HCT116 (cell line): ENCODE measurements around the gene IL17RE.

Experiments used
- CTCF ChIP-seq, 3 experiments: fragments of 200-600 bp in 1 of 3; sonication (generic) in 1 of 3; IDR thresholded peaks in 2 of 3; conservative IDR thresholded peaks in 1 of 3; 2 replicates each; pipeline ENCODE4 v1.5.1; 2012 to 2017; ENCODE audit warnings: low read depth in 2 of 3, low read length in 2 of 3, antibody characterized with exemption in 1 of 3, borderline replicate concordance in 1 of 3, control low read depth in 1 of 3, mild to moderate bottlenecking in 1 of 3, mixed read lengths in 1 of 3, mixed run types in 1 of 3, moderate library complexity in 1 of 3; ENCODE audit not compliant: insufficient read depth in 1 of 3
- EZH2 ChIP-seq: fragments of 200-600 bp; sonication (generic); IDR thresholded peaks from 2 replicates; pipeline ENCODE4 v1.6.1; 2017; ENCODE audit warnings: antibody characterized with exemption, mixed run types
- EZH2phosphoT487 ChIP-seq: fragments of 200-600 bp; IDR thresholded peaks from 2 replicates; pipeline ENCODE4 v1.6.1; 2018; ENCODE audit warnings: antibody characterized with exemption, borderline replicate concordance
- FOSL1 ChIP-seq: IDR thresholded peaks from 2 replicates; pipeline ENCODE4 v1.6.1; 2012; ENCODE audit warnings: low read depth
- JUND ChIP-seq: IDR thresholded peaks from 2 replicates; pipeline ENCODE4 v1.6.1; 2012
- POLR2A ChIP-seq: IDR thresholded peaks from 2 replicates; pipeline ENCODE4 v1.7.0; 2011; ENCODE audit warnings: borderline replicate concordance; ENCODE audit not compliant: insufficient read depth, insufficient read length; ENCODE audit errors: extremely low read depth

GRCh38 chr3:9903238-9903624 is 583 bp downstream of the IL17RE start:
- TF ChIP-seq POLR2A, result no peak
- no peak for TF ChIP-seq CTCF (IDR thresholded peaks at IDR 0.05 in 2 of 3, conservative IDR thresholded peaks at IDR 0.05 in 1 of 3; ENCODE audit: borderline replicate concordance in 1 of 3, insufficient read depth in 1 of 3, low read depth in 2 of 3, low read length in 2 of 3)
- TF ChIP-seq EZH2phosphoT487, result no peak
- TF ChIP-seq FOSL1, result no peak
- no peak for TF ChIP-seq JUND
- no peak for TF ChIP-seq EZH2
